Astrocyte (in vitro differentiated cells and primary cell): Measurements from ENCODE around the gene FAM222B. TPM values are rescaled to one million over a fixed set of nuclear protein-coding genes. Genes with fewer than 3 reads are reported as not detected.

Experiments
- DNase-seq: peaks from one replicate; pipeline ENCODE4 v3.0.0-alpha.2; 2010; ENCODE audit warnings: low read depth
- FAIRE-seq: peaks from 2 replicates; lab custom pipeline; 2011; peaks lifted over from hg19 to GRCh38; lab: Jason Lieb, UNC
- H2AFZ ChIP-seq: 2 replicates; pipeline ENCODE4 v1.6.0; 2012; ENCODE audit warnings: low read depth, low read length, inconsistent platforms
- H3K27ac ChIP-seq: 2 replicates; pipeline ENCODE4 v1.5.1; 2011; ENCODE audit warnings: low read depth, low read length, inconsistent platforms
- H3K27me3 ChIP-seq: 2 replicates; pipeline ENCODE4 v1.6.0; 2011; ENCODE audit warnings: low read length, inconsistent platforms; ENCODE audit not compliant: insufficient read depth
- H3K36me3 ChIP-seq: 2 replicates; pipeline ENCODE4 v1.5.1; 2011; ENCODE audit warnings: low read length, inconsistent platforms; ENCODE audit not compliant: insufficient read depth
- H3K4me1 ChIP-seq: 2 replicates; pipeline ENCODE4 v1.5.1; 2011; ENCODE audit warnings: low read length, inconsistent platforms; ENCODE audit not compliant: insufficient read depth
- H3K4me2 ChIP-seq: 2 replicates; pipeline ENCODE4 v1.6.0; 2012; ENCODE audit warnings: low read length, inconsistent platforms
- H3K4me3 ChIP-seq: 2 replicates; pipeline ENCODE4 v1.5.1; 2011; ENCODE audit warnings: low read depth, mild to moderate bottlenecking, low read length, inconsistent platforms; ENCODE audit not compliant: insufficient read depth
- H3K79me2 ChIP-seq: 2 replicates; pipeline ENCODE4 v1.6.0; 2012; ENCODE audit warnings: mild to moderate bottlenecking, low read length, inconsistent platforms; ENCODE audit not compliant: insufficient read depth
- H3K9ac ChIP-seq: 2 replicates; pipeline ENCODE4 v1.6.0; 2012; ENCODE audit warnings: mild to moderate bottlenecking, low read length, inconsistent platforms
- H3K9me3 ChIP-seq: 2 replicates; pipeline ENCODE4 v1.5.1; 2012; ENCODE audit warnings: low read depth, mild to moderate bottlenecking, low read length, inconsistent platforms; ENCODE audit not compliant: insufficient read depth
- H4K20me1 ChIP-seq: 2 replicates; pipeline ENCODE4 v1.6.0; 2012; ENCODE audit warnings: low read length, inconsistent platforms; ENCODE audit not compliant: insufficient read depth
- H3K27ac Mint-ChIP-seq: one replicate; pipeline ENCODE4 v1.8.0; 2021; ENCODE audit warnings: mild to moderate bottlenecking, mixed read lengths; ENCODE audit not compliant: unreplicated experiment
- H3K27me3 Mint-ChIP-seq: one replicate; pipeline ENCODE4 v1.8.0; 2021; ENCODE audit warnings: low read depth, mixed read lengths; ENCODE audit not compliant: unreplicated experiment
- H3K36me3 Mint-ChIP-seq: one replicate; pipeline ENCODE4 v1.8.0; 2021; ENCODE audit warnings: low read depth, mixed read lengths; ENCODE audit not compliant: unreplicated experiment
- H3K4me1 Mint-ChIP-seq: one replicate; pipeline ENCODE4 v1.8.0; 2021; ENCODE audit warnings: low read depth, mixed read lengths; ENCODE audit not compliant: unreplicated experiment
- H3K4me3 Mint-ChIP-seq: one replicate; pipeline ENCODE4 v1.8.0; 2021; ENCODE audit warnings: mild to moderate bottlenecking, moderate library complexity, mixed read lengths; ENCODE audit not compliant: unreplicated experiment
- H3K9me3 Mint-ChIP-seq: one replicate; pipeline ENCODE4 v1.8.0; 2021; ENCODE audit warnings: mild to moderate bottlenecking, mixed read lengths; ENCODE audit not compliant: unreplicated experiment
- CTCF ChIP-seq: IDR thresholded peaks from 2 replicates; pipeline ENCODE4 v1.5.1; 2011; ENCODE audit warnings: low read depth, mild to moderate bottlenecking, inconsistent platforms, low read length, moderate library complexity; ENCODE audit not compliant: insufficient read depth
- EZH2 ChIP-seq: IDR thresholded peaks from 2 replicates; pipeline ENCODE4 v1.6.1; 2012; ENCODE audit warnings: mild to moderate bottlenecking, low read length, inconsistent platforms; ENCODE audit not compliant: insufficient read depth
- total RNA-seq: library from RNA; stranded (reverse); gene quantifications from 2 replicates; pipeline ENCODE4 v1.2.1, GENCODE V29; 2021

The FAM222B gene
- total RNA-seq, 1 donor from 2014 or later = 53.0 TPM

GRCh38 chr17:28744972-28745785 lies 97.4 kb downstream of the FAM222B start:
- H3K27me3 Mint-ChIP-seq = no peaks in the 10 kb centered on the region
- no peaks in the 10 kb centered on the region for H3K27me3 ChIP-seq
- peak overlapping the region; percentile 77 for H3K27ac ChIP-seq
- no peak overlapping the region for H2AFZ ChIP-seq
- peaks cover 7% of the 10 kb centered on the region for H3K36me3 ChIP-seq
- DNase-seq (peak; percentile 27), FAIRE-seq (no peak)
- peaks cover 31% of the 10 kb centered on the region for H3K4me1 ChIP-seq
- H3K36me3 Mint-ChIP-seq = peaks cover 15% of the 10 kb centered on the region
- peak overlapping the region; percentile 92 for H3K9ac ChIP-seq
- H3K4me3 Mint-ChIP-seq = peak overlapping the region; percentile 94
- H3K4me2 ChIP-seq = peak overlapping the region; percentile 95
- H3K9me3 Mint-ChIP-seq = no peaks in the 10 kb centered on the region
- peak overlapping the region; percentile 92 for H3K27ac Mint-ChIP-seq
- H3K4me3 ChIP-seq = peak overlapping the region; percentile 85
- peaks cover 54% of the 10 kb centered on the region for H3K79me2 ChIP-seq
- H4K20me1 ChIP-seq = peaks cover 55% of the 10 kb centered on the region
- TF ChIP-seq EZH2 = no peak
- peaks cover 11% of the 10 kb centered on the region for H3K4me1 Mint-ChIP-seq
- peaks cover 3% of the 10 kb centered on the region for H3K9me3 ChIP-seq

GRCh38 chr17:28744104-28744971 lies 98.3 kb downstream of the FAM222B start:
- Histone ChIP-seq H3K27me3 (no peaks in the 10 kb centered on the region), H3K4me2 (peak overlapping the region; percentile 95), H2AFZ (no peak overlapping the region), H3K27ac (peak overlapping the region; percentile 83), H3K79me2 (peaks cover 52% of the 10 kb centered on the region), H3K9me3 (peaks cover 3% of the 10 kb centered on the region), H4K20me1 (peaks cover 48% of the 10 kb centered on the region), H3K9ac (peak overlapping the region; percentile 92), H3K36me3 (peaks cover 7% of the 10 kb centered on the region), H3K4me1 (peaks cover 30% of the 10 kb centered on the region), H3K4me3 (peak overlapping the region; percentile 85)
- Mint-ChIP-seq H3K36me3 (peaks cover 18% of the 10 kb centered on the region), H3K4me1 (peaks cover 11% of the 10 kb centered on the region), H3K27me3 (no peaks in the 10 kb centered on the region), H3K4me3 (peak overlapping the region; percentile 94), H3K27ac (peak overlapping the region; percentile 92), H3K9me3 (peaks cover 5% of the 10 kb centered on the region)
- DNase-seq (no peak), FAIRE-seq (no peak)
- TF ChIP-seq EZH2 (no peak), CTCF (no peak)

GRCh38 chr17:28743243-28744103 lies 99.1 kb downstream of the FAM222B start, which contains the start of gene TRAF4:
Gene TRAF4 (plus strand): TSS chr17:28744011. CDS start chr17:28744113, 102 bp downstream.
- H3K9me3 Mint-ChIP-seq = peaks cover 6% of the 10 kb centered on the region
- Histone ChIP-seq H2AFZ (peak within 1 kb of the TSS; percentile 76), H3K27ac (peak within 1 kb of the TSS; percentile 83), H3K79me2 (peaks cover 43% of the 10 kb centered on the region), H3K4me2 (peak within 1 kb of the TSS; percentile 95), H3K9ac (peak within 1 kb of the TSS; percentile 92), H3K36me3 (peaks cover 3% of the 10 kb centered on the region), H3K27me3 (no peaks in the 10 kb centered on the region), H4K20me1 (peaks cover 39% of the 10 kb centered on the region), H3K4me3 (peak within 1 kb of the TSS; percentile 85), H3K4me1 (peaks cover 30% of the 10 kb centered on the region), H3K9me3 (peaks cover 3% of the 10 kb centered on the region)
- DNase-seq (peak; percentile 85), FAIRE-seq (no peak)
- peak within 1 kb of the TSS; percentile 94 for H3K4me3 Mint-ChIP-seq
- H3K27me3 Mint-ChIP-seq = no peaks in the 10 kb centered on the region
- TF ChIP-seq CTCF (no peak), EZH2 (no peak)
- H3K4me1 Mint-ChIP-seq = peaks cover 11% of the 10 kb centered on the region
- H3K27ac Mint-ChIP-seq = peak within 1 kb of the TSS; percentile 94
- H3K36me3 Mint-ChIP-seq = peaks cover 23% of the 10 kb centered on the region
